ENCODE measurements around the gene NCAPD2. TPM values are rescaled to one million over a fixed set of nuclear protein-coding genes. Genes with fewer than 3 reads are reported as not detected.
A peak's percentile ranks its signal among the peaks of the same experiment; 100 is the strongest.
"Not testable (repeated sequence)": the region's sequence is repeated elsewhere in the genome, so short reads cannot be mapped to it uniquely, and the experiment has no call there.

The NCAPD2 gene
- total RNA-seq, 1 donor from 2014 or later: 99.1 TPM

DNA sequence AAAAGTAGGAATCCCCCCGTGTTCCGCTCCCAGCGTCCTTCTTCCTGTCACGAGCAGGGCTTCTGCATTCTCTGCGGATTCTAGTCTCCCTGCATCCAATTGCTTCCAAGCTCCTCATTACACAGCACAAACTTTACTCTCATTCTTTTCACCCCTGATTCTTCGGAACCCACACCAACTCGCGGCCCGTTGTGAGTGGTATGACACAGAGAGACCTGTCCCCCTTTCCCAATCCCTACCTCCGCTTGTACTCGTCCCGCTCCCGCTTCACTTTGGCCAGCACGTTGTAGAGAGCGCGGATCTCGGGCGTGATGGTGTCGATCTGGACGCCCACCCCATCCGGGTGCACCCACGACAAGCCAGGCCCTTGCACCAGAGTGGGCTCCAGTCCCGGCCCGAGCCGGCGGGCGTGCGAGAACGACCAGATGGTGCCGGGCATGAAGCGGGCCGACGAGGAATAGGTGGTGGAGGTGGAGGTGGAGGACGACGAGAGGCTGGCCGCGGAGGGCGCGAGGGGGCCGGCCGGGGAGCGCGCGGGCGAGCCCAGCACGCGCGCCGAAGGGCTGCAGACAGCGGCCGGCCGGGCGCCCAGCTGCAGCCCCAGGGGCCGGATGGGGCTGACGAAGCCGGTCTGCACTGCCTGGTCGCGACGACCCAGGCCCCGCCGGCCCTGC, 61.3 kb downstream of the NCAPD2 start:
- Mint-ChIP-seq H3K27me3 (peaks cover 11% of the 10 kb centered on the region), H3K36me3 (ENCODE audit: insufficient read depth) (peaks cover 22% of the 10 kb centered on the region), H3K4me3 (ENCODE audit: low read depth) (peak overlapping the region; percentile 77), H3K4me1 (ENCODE audit: low read depth) (peaks cover 13% of the 10 kb centered on the region), H3K9me3 (ENCODE audit: low read depth) (no peaks in the 10 kb centered on the region), H3K27ac (peak overlapping the region; percentile 6)
- DNase-seq (ENCODE audit: low spot score, unreplicated experiment): no peak
- TF ChIP-seq, protein P1, sequence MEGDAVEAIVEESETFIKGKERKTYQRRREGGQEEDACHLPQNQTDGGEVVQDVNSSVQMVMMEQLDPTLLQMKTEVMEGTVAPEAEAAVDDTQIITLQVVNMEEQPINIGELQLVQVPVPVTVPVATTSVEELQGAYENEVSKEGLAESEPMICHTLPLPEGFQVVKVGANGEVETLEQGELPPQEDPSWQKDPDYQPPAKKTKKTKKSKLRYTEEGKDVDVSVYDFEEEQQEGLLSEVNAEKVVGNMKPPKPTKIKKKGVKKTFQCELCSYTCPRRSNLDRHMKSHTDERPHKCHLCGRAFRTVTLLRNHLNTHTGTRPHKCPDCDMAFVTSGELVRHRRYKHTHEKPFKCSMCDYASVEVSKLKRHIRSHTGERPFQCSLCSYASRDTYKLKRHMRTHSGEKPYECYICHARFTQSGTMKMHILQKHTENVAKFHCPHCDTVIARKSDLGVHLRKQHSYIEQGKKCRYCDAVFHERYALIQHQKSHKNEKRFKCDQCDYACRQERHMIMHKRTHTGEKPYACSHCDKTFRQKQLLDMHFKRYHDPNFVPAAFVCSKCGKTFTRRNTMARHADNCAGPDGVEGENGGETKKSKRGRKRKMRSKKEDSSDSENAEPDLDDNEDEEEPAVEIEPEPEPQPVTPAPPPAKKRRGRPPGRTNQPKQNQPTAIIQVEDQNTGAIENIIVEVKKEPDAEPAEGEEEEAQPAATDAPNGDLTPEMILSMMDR (IDR thresholded peaks at IDR 0.05; ENCODE audit: unreplicated experiment): no peak

DNA sequence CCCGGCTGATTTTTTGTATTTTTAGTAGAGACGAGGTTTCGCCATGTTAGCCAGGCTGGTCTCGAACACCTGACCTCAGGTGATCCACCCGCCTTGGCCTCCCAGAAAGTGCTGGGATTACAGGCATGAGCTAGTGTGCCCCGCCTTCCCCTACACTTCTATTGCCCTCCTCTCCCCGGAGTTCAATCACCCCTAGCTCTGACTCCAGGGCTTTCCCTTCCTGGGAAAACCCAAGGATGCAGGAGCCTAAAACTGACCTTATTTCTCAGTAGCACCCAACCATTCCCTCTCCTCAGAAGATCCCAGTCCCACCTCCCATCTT, 62.6 kb downstream of the NCAPD2 start:
- peaks cover 13% of the 10 kb centered on the region for H3K4me1 Mint-ChIP-seq (ENCODE audit: low read depth)
- peaks cover 32% of the 10 kb centered on the region for H3K36me3 Mint-ChIP-seq (ENCODE audit: insufficient read depth)
- H3K4me3 Mint-ChIP-seq (ENCODE audit: low read depth): peak overlapping the region; percentile 77
- not testable (repeated sequence) for H3K27ac Mint-ChIP-seq; H3K9me3 Mint-ChIP-seq (ENCODE audit: low read depth); DNase-seq (ENCODE audit: low spot score, unreplicated experiment)
- H3K27me3 Mint-ChIP-seq: peaks cover 11% of the 10 kb centered on the region

DNA sequence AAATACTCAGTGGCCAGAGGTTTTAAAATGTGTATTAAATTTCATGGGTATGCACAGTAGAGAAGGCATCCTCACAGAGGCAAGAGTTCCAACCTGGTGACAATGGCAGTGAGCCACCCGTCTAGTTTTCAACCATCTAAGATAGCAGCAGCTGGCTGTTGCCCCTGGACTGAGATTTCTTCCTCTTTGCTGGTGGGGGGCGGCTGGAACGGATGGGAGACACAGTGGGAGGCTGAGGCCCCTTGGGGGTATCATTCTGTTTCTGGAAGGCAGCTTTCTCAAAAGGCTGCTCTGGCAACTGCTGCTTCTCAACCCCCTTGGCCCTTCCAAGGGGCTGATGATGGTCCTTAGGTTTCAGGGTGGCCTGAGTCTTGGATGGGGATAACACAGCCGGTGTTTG, 63.0 kb downstream of the NCAPD2 start:
- Mint-ChIP-seq H3K27ac (no peak overlapping the region), H3K4me1 (ENCODE audit: low read depth) (peaks cover 13% of the 10 kb centered on the region), H3K27me3 (peaks cover 11% of the 10 kb centered on the region), H3K36me3 (ENCODE audit: insufficient read depth) (peaks cover 32% of the 10 kb centered on the region), H3K9me3 (ENCODE audit: low read depth) (no peaks in the 10 kb centered on the region), H3K4me3 (ENCODE audit: low read depth) (peak overlapping the region; percentile 77)
- TF ChIP-seq, protein P1 (IDR thresholded peaks at IDR 0.05; ENCODE audit: unreplicated experiment): no peak
- no peak for DNase-seq (ENCODE audit: low spot score, unreplicated experiment)

DNA sequence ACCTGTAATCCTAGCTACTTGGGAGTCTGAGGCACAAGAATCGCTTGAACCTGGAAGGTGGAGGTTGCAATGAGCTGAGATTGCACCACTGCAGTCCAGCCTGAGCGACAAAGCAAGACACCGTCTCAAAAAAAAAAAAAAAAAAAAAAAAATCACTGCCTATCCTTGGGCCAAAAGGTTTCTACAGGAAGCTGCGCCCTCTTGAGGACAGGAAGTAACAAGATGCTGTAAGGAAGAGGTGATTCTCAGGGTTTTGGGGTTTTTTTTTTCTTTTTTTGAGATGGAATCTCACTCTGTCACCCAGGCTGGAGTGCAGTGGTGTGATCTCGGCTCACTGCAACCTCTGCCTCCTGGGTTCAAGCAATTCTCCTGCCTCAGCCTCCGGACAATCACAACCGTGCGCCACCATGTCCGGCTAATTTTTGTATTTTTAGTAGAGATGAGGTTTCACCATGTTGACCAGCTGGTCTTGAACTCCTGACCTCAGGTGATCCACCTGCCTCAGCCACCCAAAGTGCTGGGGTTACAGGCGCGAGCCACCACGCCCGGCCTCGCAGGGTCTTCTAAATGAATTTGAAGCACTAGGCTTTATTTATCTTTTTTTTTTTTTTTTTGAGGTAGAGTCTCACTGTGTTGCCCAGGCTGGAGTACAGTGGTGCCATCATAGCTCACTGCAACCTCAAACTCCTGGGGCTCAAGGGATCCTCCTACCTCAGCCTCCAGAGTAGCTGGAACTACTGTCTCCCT, 64.3 kb downstream of the NCAPD2 start:
- not testable (repeated sequence) for DNase-seq (ENCODE audit: low spot score, unreplicated experiment); H3K9me3 Mint-ChIP-seq (ENCODE audit: low read depth)

DNA sequence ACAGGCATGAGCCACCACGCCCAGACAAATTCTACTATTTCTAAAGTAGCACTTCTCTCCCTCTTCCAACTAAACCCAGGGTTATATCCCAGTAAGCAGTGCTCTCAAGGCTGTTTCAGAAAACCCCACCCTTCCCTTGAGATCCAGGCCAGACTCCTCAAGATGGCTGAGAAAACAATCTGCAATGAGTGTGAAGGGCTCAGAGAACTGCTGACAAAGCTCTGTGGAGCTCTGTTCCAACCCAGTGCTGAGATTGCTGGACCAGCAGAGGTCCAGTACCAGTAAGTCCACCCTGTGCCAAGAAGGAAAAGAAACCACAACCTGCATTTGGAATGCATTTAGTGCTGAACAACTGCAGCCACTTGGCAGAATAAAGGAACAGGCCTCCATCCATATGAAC, 65.6 kb downstream of the NCAPD2 start:
- Mint-ChIP-seq H3K27ac (no peak overlapping the region), H3K9me3 (ENCODE audit: low read depth) (no peaks in the 10 kb centered on the region), H3K4me1 (ENCODE audit: low read depth) (peaks cover 8% of the 10 kb centered on the region), H3K36me3 (ENCODE audit: insufficient read depth) (peaks cover 40% of the 10 kb centered on the region), H3K4me3 (ENCODE audit: low read depth) (no peak overlapping the region), H3K27me3 (peaks cover 8% of the 10 kb centered on the region)
- DNase-seq (ENCODE audit: low spot score, unreplicated experiment): no peak
- TF ChIP-seq, protein P1 (IDR thresholded peaks at IDR 0.05; ENCODE audit: unreplicated experiment): no peak

More for the DNA sequence above, 64.3 kb downstream of the NCAPD2 start:
- H3K36me3 Mint-ChIP-seq (ENCODE audit: insufficient read depth): peaks cover 35% of the 10 kb centered on the region
- TF ChIP-seq, protein P1 (IDR thresholded peaks at IDR 0.05; ENCODE audit: unreplicated experiment): peak; percentile 62
- not testable (repeated sequence) for H3K4me3 Mint-ChIP-seq (ENCODE audit: low read depth); H3K27ac Mint-ChIP-seq
- peaks cover 11% of the 10 kb centered on the region for H3K27me3 Mint-ChIP-seq
- H3K4me1 Mint-ChIP-seq (ENCODE audit: low read depth): peaks cover 13% of the 10 kb centered on the region
